Thymus (tissue), 11 donors: ENCODE data around the gene RTN3. TPM values are rescaled to one million over a fixed set of nuclear protein-coding genes. Genes with fewer than 3 reads are reported as not detected.
"Not testable (repeated sequence)": the region's sequence is repeated elsewhere in the genome, so short reads cannot be mapped to it uniquely, and the experiment has no call there.

ENCODE experiments used
- DNase-seq, 9 donors: peaks; one replicate each; pipeline ENCODE4 v3.0.0-alpha.2; 2013; ENCODE audit warnings: low spot score in 9 of 9, low read depth in 6 of 9, missing footprints in 1 of 9
- H3K27ac ChIP-seq, 2 donors: one replicate each; pipeline ENCODE4 v1.5.1; 2013; ENCODE audit warnings: control low read depth in 1 of 2, low read depth in 1 of 2, low read length in 1 of 2, mild to moderate bottlenecking in 1 of 2, moderate library complexity in 1 of 2
- H3K27me3 ChIP-seq, 2 donors: one replicate each; pipeline ENCODE4 v1.5.1; 2013; ENCODE audit warnings: low read length in 1 of 2; ENCODE audit not compliant: control insufficient read depth in 2 of 2, insufficient read depth in 1 of 2
- H3K36me3 ChIP-seq, 2 donors: one replicate each; pipeline ENCODE4 v1.5.1; 2013; ENCODE audit warnings: low read length in 1 of 2, mild to moderate bottlenecking in 1 of 2, moderate library complexity in 1 of 2; ENCODE audit not compliant: control insufficient read depth in 2 of 2, insufficient read depth in 2 of 2
- H3K4me1 ChIP-seq, 2 donors: one replicate each; pipeline ENCODE4 v1.5.1; 2013; ENCODE audit warnings: low read length in 2 of 2; ENCODE audit not compliant: control insufficient read depth in 2 of 2, insufficient read depth in 2 of 2
- H3K4me3 ChIP-seq, 2 donors: one replicate each; pipeline ENCODE4 v1.5.1; 2013; ENCODE audit warnings: low read length in 2 of 2, control low read depth in 1 of 2, mild to moderate bottlenecking in 1 of 2
- H3K9me3 ChIP-seq, 2 donors: one replicate each; pipeline ENCODE4 v1.5.1; 2013; ENCODE audit warnings: low read length in 1 of 2, mild to moderate bottlenecking in 1 of 2; ENCODE audit not compliant: control insufficient read depth in 2 of 2, insufficient read depth in 1 of 2
- WGBS: extraction: QIAGEN DNeasy Blood & Tissue Kit; methylation state at CpG from one replicate; pipeline ENCODE4 v1.1.7; 2013; 5-methylcytosine and 5-hydroxymethylcytosine counted together
- polyA plus RNA-seq: library from polyadenylated mRNA; stranded (reverse); fragments of 200-250 nt; gene quantifications from one replicate; pipeline ENCODE4 v1.2.3, GENCODE V29; 2013
- total RNA-seq: library from RNA; stranded (reverse); fragments of 120-200 nt; gene quantifications from one replicate; pipeline ENCODE4 v1.2.4, GENCODE V29; 2013
- donor health status: healthy.

The RTN3 gene
- total and polyA plus RNA-seq, 2 donors: 26.0 to 57.7 TPM

DNA sequence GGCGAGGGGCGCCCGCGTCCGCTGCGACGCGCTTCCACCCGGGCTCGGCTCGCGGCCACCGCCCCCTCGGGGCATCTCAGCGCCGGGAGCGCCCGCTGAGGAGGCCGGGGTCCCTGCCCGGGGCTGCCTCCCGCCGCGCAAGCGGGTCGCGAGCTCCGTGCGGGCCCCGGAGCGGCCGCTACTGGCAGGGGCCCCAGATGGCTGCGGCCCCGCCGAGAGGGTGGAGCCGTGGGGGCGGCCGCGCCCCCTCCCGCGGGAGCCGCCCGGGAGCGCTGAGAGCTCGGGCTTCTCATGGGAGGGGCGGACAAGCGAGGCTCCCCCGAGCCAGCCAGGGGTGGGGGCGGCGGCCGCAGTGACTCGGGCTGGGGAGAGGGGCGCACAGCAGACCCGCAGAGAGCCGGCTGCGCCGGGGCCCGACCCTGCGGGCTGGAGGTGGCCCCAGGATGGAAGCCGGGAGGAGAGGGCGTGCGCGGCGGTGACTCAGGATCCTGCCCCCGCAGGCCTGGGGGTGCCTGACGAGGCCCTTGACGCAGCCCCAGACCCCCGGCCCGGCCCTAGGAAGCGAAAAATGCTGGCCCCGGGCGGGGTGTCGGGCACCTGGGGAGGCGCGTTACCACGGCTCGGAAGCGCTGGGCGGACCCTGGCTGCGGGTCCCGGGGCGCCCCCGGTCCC, 87.9 kb downstream of the RTN3 start:
- H3K4me3 ChIP-seq: peak overlapping the region; percentile 37 to 96
- no peak overlapping the region for H3K27ac ChIP-seq
- H3K36me3 ChIP-seq: peaks cover 7% of the 10 kb centered on the region in 2 donors
- H3K27me3 ChIP-seq: peaks cover 13 to 29% of the 10 kb centered on the region in 2 donors
- DNase-seq: peak in 6 of 9 donors; percentile 18 to 58 (median 27)
- no peaks in the 10 kb centered on the region for H3K9me3 ChIP-seq
- under 1% methylated on average over 82 of the region's 82 CpGs for WGBS
- H3K4me1 ChIP-seq: peaks cover 13 to 34% of the 10 kb centered on the region in 2 donors

GRCh38 chr11:63769714-63770455, 88.6 kb downstream of the RTN3 start:
- H3K9me3 ChIP-seq: no peaks in the 10 kb centered on the region
- H3K36me3 ChIP-seq: peaks cover 0 to 1% of the 10 kb centered on the region in 2 donors
- DNase-seq: peak in 4 of 9 donors; percentile 12 to 55 (median 22)
- H3K27ac ChIP-seq: no peak overlapping the region
- peaks cover 13 to 29% of the 10 kb centered on the region in 2 donors for H3K27me3 ChIP-seq
- peaks cover 13 to 34% of the 10 kb centered on the region in 2 donors for H3K4me1 ChIP-seq
- peak overlapping the region; percentile 37 to 96 for H3K4me3 ChIP-seq
- 20% methylated on average over 35 of the region's 35 CpGs for WGBS

GRCh38 chr11:63770763-63771162, 89.5 kb downstream of the RTN3 start:
- DNase-seq: no peak
- H3K27me3 ChIP-seq: peaks cover 13 to 29% of the 10 kb centered on the region in 2 donors
- 82% methylated on average over 7 of the region's 7 CpGs for WGBS
- no peaks in the 10 kb centered on the region for H3K9me3 ChIP-seq
- H3K27ac ChIP-seq: no peak overlapping the region
- H3K4me3 ChIP-seq: no peak overlapping the region
- H3K4me1 ChIP-seq: peaks cover 13 to 31% of the 10 kb centered on the region in 2 donors
- no peaks in the 10 kb centered on the region for H3K36me3 ChIP-seq

GRCh38 chr11:63771741-63772318, 90.5 kb downstream of the RTN3 start:
- H3K36me3 ChIP-seq, DNase-seq, H3K4me3 ChIP-seq, H3K9me3 ChIP-seq, H3K27ac ChIP-seq: not testable (repeated sequence)
- WGBS: 100% methylated on average over 2 of the region's 2 CpGs
- H3K27me3 ChIP-seq: peaks cover 13 to 29% of the 10 kb centered on the region in 2 donors
- H3K4me1 ChIP-seq: peaks cover 13 to 23% of the 10 kb centered on the region in 2 donors

GRCh38 chr11:63775191-63775590, 93.9 kb downstream of the RTN3 start:
- 92% methylated on average over 3 of the region's 3 CpGs for WGBS

GRCh38 chr11:63779039-63779438, 97.7 kb downstream of the RTN3 start:
- Histone ChIP-seq H3K4me1 (no peaks in the 10 kb centered on the region), H3K9me3 (no peaks in the 10 kb centered on the region), H3K36me3 (no peaks in the 10 kb centered on the region), H3K4me3 (no peak overlapping the region), H3K27me3 (no peaks in the 10 kb centered on the region), H3K27ac (no peak overlapping the region)
- WGBS: 92% methylated on average over 2 of the region's 2 CpGs
- DNase-seq: no peak

More at GRCh38 chr11:63775191-63775590, 93.9 kb downstream of the RTN3 start:
- Histone ChIP-seq H3K9me3 (no peaks in the 10 kb centered on the region), H3K27ac (no peak overlapping the region), H3K27me3 (peaks cover 8 to 19% of the 10 kb centered on the region in 2 donors), H3K36me3 (no peaks in the 10 kb centered on the region), H3K4me3 (no peak overlapping the region), H3K4me1 (peaks cover 0 to 7% of the 10 kb centered on the region in 2 donors)
- DNase-seq: no peak

- Histone ChIP-seq H3K4me3 (no peak overlapping the region), H3K4me1 (no peaks in the 10 kb centered on the region), H3K27ac (no peak overlapping the region), H3K9me3 (no peaks in the 10 kb centered on the region), H3K27me3 (no peaks in the 10 kb centered on the region), H3K36me3 (no peaks in the 10 kb centered on the region)
- WGBS: 89% methylated on average over 6 of the region's 6 CpGs
- no peak for DNase-seq
Measured at GRCh38 chr11:63782749-63783148, 101.4 kb downstream of the RTN3 start.

DNA sequence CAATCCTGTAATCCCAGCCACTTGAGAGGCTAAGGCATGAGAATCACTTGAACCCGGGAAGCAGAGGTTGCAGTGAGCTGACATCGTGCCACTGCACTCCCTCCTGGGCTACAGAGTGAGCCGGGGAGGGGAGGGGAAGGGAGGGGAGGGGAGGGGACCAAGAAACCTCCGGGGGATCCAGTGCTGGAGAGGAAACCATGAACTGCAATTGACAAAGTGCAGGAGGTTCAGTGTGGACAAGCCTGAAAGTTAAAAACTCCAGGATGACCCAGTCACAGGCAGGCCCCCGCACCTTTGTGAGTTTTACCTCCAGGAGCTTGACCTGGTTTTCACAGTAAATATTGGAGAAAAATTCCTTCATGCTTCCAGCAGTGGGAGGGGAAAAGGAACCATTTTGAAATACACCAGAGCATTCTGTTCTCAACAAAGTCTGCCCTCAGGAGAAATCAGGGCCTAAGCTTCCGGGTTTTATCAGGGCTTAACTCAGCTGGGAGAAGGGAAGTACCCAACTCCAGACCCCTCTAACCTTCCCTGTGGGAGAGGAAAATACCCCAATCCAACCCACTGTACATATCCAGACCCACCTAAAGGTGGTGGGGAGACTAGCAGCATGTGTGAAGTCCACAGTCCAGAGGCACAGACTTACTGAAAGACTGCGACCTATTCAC, 102.8 kb downstream of the RTN3 start:
- H3K27me3 ChIP-seq: no peaks in the 10 kb centered on the region

More for the DNA sequence above, 102.8 kb downstream of the RTN3 start:
- H3K36me3 ChIP-seq: no peaks in the 10 kb centered on the region
- no peaks in the 10 kb centered on the region for H3K4me1 ChIP-seq
- WGBS: 48% methylated on average over 7 of the region's 7 CpGs
- no peaks in the 10 kb centered on the region for H3K9me3 ChIP-seq
- no peak overlapping the region for H3K4me3 ChIP-seq
- no peak overlapping the region for H3K27ac ChIP-seq
- DNase-seq: no peak
